ENCODE results near the gene GATA6.

GRCh38 chr18:22241921-22242361 lies 72.6 kb downstream of the GATA6 start:
- TF ChIP-seq CTCF (conservative IDR thresholded peaks at IDR 0.05; ENCODE audit: low read depth in 2 of 2): no peak
- no peak for TF ChIP-seq EZH2phosphoT487 (IDR thresholded peaks at IDR 0.05; ENCODE audit: unreplicated experiment)
